NCI-H1048 (cell line): ENCODE measurements around the gene REC8.

Experiments used
- DNase-seq: peaks from one replicate; lab custom pipeline; 2025; lab: John Stamatoyannopoulos, UW

REC8 gene

DNA sequence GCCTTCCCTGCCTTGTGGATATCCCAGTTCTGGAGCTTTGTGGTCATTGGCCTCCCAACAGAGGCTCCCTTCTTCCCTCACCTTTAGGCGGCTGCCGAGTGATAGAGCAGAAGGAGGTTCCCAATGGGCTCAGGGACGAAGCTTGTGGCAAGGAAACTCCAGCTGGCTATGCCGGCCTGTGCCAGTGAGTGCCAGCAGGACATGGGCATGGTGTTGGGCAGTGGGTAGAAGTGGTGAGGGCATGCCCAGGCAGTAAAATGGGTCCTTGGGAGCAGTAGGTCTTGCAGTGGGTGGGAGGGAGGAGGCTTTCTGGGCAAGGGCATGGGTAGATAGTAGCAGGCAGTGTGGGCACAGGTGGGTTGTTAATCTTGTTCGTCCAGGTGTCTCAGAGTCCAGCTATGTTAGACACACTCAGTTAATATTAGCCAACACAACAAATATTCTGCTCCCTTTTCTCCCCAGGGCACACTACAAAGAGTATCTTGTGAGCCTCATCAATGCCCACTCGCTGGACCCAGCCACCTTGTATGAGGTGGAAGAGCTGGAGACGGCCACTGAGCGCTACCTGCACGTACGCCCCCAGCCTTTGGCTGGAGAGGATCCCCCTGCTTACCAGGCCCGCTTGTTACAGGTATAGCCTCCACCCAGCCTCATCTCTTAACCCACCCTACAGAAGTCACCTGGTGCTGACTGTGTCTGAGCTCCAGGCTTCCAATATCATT, 11.9 kb upstream of the REC8 start:
- DNase-seq: no peak

- no peak for DNase-seq
Observed at GRCh38 chr14:24160499-24160849, 11.4 kb upstream of the REC8 start.

- DNase-seq: peak; percentile 89
Observed at GRCh38 chr14:24160850-24161804, 10.8 kb upstream of the REC8 start, which contains the start of gene IRF9. IRF9 (plus strand) TSS chr14:24161265; CDS start chr14:24162145, 880 bp downstream.

GRCh38 chr14:24162093-24162492, 9.8 kb upstream of the REC8 start:
- DNase-seq: no peak

DNA sequence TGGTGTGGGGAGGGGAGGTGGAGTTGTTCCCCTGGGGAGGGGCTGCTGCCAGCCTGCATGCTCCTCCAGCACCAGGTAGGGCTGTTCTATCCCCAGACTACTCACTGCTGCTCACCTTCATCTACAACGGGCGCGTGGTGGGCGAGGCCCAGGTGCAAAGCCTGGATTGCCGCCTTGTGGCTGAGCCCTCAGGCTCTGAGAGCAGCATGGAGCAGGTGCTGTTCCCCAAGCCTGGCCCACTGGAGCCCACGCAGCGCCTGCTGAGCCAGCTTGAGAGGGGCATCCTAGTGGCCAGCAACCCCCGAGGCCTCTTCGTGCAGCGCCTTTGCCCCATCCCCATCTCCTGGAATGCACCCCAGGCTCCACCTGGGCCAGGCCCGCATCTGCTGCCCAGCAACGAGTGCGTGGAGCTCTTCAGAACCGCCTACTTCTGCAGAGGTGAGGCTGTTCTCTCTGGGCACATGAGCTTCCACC, 7.3 kb upstream of the REC8 start:
- no peak for DNase-seq

DNA sequence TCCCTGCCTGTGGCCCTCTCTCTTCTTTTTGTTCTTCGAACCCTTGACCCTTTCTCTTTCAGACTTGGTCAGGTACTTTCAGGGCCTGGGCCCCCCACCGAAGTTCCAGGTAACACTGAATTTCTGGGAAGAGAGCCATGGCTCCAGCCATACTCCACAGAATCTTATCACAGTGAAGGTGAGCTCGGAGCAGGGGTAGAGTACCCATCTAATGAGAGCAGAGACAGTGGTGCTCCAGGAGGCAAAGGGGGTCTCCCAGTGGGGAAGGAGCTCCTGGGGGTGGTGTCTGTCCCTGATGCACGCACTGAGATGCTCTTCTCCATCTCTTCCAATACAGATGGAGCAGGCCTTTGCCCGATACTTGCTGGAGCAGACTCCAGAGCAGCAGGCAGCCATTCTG, 6.1 kb upstream of the REC8 start:
- no peak for DNase-seq

DNA sequence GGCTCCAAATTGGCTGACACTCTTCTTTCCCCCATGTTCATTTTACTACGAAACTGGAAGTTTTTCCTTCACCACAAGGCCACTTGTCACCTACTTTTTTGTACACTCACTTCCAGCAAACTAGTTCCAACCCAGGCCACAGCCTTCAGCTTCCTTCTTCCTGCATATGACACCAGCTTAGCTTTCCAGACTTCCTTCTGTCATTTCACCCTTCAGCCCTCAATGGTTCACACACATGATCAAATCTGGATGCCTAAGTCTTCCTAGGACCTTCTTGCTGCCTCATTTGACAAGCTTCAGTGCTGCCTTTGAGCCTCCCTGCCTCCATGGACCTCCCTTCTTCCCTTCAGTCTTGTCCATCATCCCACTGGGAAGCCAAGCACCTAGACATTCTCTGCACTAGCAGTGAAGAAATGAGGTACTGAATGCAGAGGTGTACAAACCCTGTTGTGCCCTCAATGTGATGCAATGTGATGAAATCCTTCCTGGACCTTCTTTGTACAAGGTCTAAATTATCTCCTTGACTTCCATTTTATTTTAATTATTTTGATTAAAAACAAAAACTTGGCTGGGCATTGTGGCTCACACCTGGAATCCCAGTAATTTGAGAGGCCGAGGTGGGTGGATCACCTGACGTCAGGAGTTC, 4.3 kb upstream of the REC8 start:
- no peak for DNase-seq

- no peak for DNase-seq
Observed at GRCh38 chr14:24172261-24172860, 481 bp downstream of the REC8 start.

DNA sequence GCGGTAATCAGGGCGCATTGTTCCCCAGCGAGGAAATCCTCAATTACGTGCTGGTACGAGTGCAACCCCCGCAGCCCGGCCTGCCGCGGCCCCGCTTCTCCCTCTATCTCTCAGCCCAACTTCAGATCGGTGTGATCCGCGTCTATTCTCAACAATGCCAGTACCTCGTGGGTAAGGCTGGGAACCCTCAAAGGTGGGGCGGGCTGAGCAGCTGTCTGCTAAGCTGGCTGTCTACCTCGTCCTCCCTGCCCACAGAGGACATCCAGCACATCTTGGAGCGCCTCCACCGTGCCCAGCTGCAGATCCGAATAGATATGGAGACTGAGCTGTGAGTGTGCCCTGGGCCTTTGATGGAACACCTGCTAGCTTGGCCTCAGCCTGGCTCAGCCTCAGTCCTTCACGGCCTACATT, 996 bp downstream of the REC8 start:
- DNase-seq: no peak

- no peak for DNase-seq
Observed at GRCh38 chr14:24176599-24176998, 4.7 kb downstream of the REC8 start.

GRCh38 chr14:24177041-24177825, 5.4 kb downstream of the REC8 start:
- no peak for DNase-seq

DNA sequence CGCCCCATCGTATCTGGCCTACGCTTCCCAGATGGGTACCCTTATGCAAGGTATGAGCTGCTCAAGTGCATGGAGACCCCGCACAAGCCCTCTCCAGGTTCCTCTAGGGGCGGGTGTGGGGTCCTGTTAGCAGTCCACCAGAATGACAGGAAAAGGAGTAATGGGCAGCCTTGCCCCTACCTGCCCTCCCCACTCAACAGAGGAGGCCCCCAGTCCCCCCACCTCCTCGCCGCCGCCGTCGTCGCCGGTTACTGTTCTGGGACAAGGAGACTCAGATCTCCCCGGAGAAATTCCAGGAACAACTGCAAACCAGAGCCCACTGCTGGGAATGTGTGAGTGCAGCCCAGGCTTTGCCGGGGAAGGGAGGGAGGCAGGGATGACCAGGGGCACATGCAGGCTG, 6.0 kb downstream of the REC8 start:
- DNase-seq: no peak

DNA sequence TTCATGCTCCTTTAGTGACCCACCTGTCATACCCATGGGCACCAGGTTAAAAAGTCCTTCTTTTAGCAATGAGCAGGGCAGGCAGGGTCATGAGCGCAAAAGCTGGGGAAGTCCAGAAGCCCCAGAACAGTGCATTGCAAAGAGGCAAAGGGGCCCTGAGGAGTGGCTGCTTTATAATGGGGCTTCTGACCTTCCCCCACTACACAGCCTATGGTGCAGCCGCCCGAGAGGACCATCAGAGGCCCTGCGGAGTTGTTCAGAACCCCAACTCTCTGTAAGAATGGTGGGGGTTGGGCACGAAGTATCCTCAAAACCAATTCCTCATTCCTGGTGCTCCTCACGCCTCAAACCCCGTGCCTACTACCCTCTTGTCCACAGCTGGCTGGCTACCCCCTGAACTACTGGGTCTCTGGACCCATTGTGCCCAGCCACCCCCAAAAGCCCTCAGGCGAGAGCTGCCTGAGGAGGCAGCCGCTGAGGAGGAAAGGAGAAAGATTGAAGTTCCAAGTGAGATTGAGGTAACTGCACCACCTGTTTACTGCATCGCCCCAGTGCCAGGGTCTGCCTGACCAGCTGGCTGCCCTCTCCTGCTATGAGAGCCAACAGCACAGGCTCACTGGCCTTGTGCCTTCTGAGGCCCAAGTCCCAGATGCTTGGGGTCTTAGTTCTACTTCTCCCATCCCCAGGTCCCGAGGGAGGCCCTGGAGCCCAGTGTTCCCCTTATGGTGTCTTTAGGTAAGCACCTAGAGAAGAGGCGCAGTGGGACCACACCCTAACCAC, 6.7 kb downstream of the REC8 start:
- DNase-seq: no peak

DNA sequence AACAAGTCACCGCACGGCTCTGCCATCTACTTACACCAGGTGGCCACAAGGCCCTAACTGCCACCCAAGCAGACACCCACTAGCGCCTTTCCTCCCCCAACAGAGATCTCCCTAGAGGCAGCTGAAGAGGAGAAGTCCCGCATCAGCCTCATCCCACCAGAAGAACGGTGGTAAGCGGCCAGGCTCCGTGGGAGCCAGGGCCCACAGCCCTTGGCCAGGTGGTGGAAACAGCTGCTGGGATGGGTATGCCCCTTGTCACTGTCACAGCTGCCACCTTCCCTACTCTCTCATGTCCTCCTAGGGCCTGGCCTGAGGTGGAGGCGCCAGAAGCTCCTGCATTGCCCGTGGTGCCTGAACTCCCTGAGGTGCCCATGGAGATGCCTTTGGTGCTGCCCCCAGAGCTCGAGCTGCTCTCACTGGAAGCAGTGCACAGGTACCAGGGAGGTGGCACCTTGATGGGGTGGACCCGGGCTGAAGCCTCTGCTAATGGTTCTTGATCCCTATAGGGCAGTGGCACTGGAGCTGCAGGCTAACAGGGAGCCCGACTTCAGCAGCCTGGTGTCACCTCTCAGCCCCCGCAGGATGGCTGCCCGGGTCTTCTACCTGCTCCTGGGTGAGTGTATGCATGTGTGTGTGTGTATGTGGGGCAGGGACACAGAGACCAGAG, 7.5 kb downstream of the REC8 start:
- no peak for DNase-seq

GRCh38 chr14:24179961-24180796, 8.3 kb downstream of the REC8 start:
- no peak for DNase-seq

DNA sequence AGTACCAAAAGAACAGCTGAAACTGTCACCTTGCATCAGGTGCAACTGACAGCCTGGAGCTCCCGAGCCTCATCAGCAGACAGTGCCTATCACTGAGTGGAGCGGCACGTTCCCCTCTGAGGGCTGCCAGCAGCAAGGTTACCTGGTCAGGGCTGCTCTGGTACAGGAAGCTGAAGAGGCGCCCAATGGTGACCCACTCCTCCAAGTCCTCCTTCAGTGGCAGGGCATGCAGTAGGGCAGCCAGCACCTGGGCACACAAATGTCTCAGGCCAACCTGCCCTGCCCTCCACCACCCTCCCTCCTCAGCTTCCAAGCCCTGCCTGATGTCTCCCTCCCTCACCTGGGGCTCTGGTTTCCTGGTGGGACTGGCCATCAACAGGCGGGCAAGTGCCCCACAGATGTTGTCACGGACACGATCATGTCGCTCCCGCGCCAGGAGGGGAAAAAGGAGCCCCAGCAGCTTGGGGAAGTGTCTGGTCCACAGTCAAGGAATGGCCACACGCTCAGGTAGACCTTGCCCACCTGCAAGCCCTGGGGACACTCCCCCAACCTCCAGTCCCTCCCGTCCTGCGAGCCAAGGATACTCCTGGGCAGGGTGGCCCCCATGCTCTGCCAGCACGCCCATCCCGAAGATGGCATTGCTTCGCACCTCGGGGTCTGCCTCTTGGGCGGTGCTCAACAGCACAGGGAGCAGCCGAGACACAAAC, 9.6 kb downstream of the REC8 start:
- no peak for DNase-seq

DNA sequence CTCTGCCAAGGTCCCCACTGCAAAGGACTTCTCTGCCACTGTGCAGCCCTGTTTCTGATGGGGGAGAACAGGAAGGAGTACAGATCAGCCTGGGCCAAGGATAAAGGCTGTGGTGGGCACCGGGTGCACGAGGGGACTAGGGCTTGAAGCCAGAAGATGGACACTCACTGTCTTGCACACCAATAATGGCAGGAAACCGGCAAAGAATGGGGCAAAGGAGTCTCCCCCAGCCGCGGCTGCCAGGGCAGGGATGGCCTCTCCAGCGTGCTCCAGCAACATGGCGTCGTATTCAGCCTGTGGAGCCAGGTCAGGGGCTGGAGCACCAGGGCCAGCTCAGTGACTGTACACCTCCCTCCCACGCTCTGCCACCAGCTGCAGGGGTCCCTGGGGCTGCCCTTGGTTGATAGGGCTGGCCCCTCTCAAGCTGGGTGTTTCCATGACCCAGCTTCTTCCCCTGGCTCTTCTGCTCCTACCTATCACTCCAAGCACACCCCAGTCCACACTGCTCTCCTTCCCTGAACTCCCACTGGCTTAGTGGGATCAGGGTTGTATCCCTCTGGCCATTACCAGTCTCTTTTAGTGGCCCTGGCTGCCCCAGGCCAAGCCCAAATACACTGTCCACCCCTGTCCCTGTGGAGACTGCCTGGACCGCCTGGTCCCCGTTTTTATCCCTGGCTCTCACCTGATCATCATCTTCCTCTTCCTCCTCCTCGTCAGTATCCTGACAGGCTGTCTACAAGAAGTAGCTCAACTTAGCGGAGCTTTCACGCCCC, 10.4 kb downstream of the REC8 start:
- no peak for DNase-seq

- no peak for DNase-seq
Observed at GRCh38 chr14:24183014-24183481, 11.2 kb downstream of the REC8 start.
